HUES6 (cell line): ENCODE results near the gene DEPDC1B.
A peak's percentile ranks its signal among the peaks of the same experiment; 100 is the strongest.
"Not testable (repeated sequence)": the region's sequence is repeated elsewhere in the genome, so short reads cannot be mapped to it uniquely, and the experiment has no call there.

ENCODE experiments used
- H3K27ac ChIP-seq: 2 replicates; pipeline ENCODE4 v1.7.0; 2013; ENCODE audit warnings: low read depth, mild to moderate bottlenecking, low read length, inconsistent platforms
- H3K27me3 ChIP-seq: 2 replicates; pipeline ENCODE4 v1.6.1; 2013; ENCODE audit warnings: low read length; ENCODE audit not compliant: control insufficient read depth, insufficient read depth
- H3K36me3 ChIP-seq: 2 replicates; pipeline ENCODE4 v1.6.1; 2013; ENCODE audit warnings: low read length; ENCODE audit not compliant: control insufficient read depth, insufficient read depth
- H3K4me1 ChIP-seq: 2 replicates; pipeline ENCODE4 v1.6.1; 2013; ENCODE audit warnings: low read length; ENCODE audit not compliant: control insufficient read depth, insufficient read depth
- H3K4me3 ChIP-seq: 2 replicates; pipeline ENCODE4 v1.5.1; 2013; ENCODE audit warnings: low read depth, low read length
- H3K9ac ChIP-seq: one replicate; pipeline ENCODE4 v1.6.1; 2013; ENCODE audit warnings: mild to moderate bottlenecking, low read length
- H3K9me3 ChIP-seq: 2 replicates; pipeline ENCODE4 v1.6.1; 2013; ENCODE audit warnings: low read depth, low read length; ENCODE audit not compliant: control insufficient read depth, insufficient read depth

The DEPDC1B gene, protein sequence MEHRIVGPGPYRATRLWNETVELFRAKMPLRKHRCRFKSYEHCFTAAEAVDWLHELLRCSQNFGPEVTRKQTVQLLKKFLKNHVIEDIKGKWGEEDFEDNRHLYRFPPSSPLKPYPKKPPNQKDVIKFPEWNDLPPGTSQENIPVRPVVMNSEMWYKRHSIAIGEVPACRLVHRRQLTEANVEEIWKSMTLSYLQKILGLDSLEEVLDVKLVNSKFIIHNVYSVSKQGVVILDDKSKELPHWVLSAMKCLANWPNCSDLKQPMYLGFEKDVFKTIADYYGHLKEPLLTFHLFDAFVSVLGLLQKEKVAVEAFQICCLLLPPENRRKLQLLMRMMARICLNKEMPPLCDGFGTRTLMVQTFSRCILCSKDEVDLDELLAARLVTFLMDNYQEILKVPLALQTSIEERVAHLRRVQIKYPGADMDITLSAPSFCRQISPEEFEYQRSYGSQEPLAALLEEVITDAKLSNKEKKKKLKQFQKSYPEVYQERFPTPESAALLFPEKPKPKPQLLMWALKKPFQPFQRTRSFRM

DNA sequence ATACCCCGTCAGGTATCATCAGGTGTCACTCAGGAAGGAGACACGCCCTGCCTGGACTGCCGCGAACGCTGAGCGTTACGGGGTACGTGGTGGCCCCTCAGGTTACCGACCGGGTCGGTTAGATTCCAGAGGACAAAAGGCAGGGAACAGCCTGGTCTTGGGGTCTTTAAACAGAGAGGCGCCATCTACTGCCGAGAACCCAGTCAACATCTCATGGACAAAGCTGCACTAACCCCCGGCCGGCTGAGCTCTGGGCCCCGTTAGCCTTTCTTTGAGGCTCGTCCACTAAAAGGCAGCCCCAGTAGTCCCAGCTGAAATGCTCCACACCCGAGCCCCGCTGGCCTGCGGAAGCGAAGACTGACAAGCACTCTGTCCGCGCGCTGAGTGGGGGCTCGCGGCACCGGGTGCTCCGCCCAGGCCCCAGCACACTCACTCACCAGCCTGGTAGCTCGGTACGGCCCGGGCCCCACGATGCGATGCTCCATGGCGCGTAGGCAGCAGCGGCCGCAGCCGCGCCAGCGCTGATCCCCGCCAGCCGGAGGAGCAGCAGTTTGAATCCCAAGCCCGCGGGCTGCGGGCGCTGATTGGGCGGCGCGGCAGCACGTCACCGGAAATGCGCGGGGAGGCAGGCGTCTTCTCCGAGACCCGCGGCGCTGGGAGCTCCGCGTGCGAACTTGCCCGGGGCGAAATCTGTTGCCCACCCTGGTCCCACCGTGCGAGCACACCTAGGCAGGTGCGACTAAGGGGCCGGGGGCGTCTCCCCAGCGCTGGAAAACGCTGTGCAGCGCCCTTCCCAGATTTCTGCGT is at the start of gene DEPDC1B:
TSS of gene DEPDC1B (minus strand) at position 558 of the 807 bp plus-strand sequence. CDS start at position 485, 73 bp downstream.
- H3K9ac ChIP-seq = peak within 1 kb of the TSS; percentile 95
- H3K4me3 ChIP-seq = peak within 1 kb of the TSS; percentile 90
- peak within 1 kb of the TSS; percentile 87 for H3K27ac ChIP-seq
- no peaks in the 10 kb centered on the region for H3K27me3 ChIP-seq
- H3K4me1 ChIP-seq = 0 out of 2 replicates have a peak, but pooled peaks cover 4% of the 10 kb centered on the region
- H3K36me3 ChIP-seq = peaks cover 4% of the 10 kb centered on the region; the same call in 1 of the 2 replicates
- H3K9me3 ChIP-seq = peaks cover 5% of the 10 kb centered on the region; the same call in 1 of the 2 replicates

DNA sequence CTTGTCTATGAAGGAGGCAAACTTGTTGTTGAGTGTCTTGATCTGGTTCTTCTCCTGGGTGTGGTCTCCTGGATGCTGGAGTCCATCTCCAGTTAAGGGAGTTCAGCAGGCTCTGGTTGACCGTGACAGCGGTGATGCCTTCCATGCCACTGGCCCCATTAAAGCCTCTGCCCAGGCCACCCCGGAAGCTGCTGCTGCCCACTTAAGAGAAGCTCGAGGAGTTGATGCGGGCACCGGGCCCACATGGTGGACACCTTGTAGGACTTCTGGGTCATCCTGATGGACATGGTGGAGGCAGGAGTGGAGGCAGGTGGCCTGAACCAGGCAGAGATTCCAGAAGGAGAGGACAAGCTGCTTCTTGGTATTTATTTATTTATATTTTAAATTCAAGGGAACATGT is 44.7 kb upstream of the DEPDC1B start:
- no peak overlapping the region for H3K9ac ChIP-seq
- no peak overlapping the region for H3K27ac ChIP-seq
- no peaks in the 10 kb centered on the region for H3K27me3 ChIP-seq
- H3K4me3 ChIP-seq = no peak overlapping the region
- no peaks in the 10 kb centered on the region for H3K9me3 ChIP-seq
- H3K4me1 ChIP-seq = no peaks in the 10 kb centered on the region
- no peaks in the 10 kb centered on the region for H3K36me3 ChIP-seq

- H3K4me3 ChIP-seq = no peak overlapping the region
- H3K27ac ChIP-seq = no peak overlapping the region
- H3K9me3 ChIP-seq = no peaks in the 10 kb centered on the region
- H3K4me1 ChIP-seq = no peaks in the 10 kb centered on the region
- no peaks in the 10 kb centered on the region for H3K36me3 ChIP-seq
- H3K27me3 ChIP-seq = no peaks in the 10 kb centered on the region
- no peak overlapping the region for H3K9ac ChIP-seq
Observed at GRCh38 chr5:60743511-60744314, 43.7 kb upstream of the DEPDC1B start.

DNA sequence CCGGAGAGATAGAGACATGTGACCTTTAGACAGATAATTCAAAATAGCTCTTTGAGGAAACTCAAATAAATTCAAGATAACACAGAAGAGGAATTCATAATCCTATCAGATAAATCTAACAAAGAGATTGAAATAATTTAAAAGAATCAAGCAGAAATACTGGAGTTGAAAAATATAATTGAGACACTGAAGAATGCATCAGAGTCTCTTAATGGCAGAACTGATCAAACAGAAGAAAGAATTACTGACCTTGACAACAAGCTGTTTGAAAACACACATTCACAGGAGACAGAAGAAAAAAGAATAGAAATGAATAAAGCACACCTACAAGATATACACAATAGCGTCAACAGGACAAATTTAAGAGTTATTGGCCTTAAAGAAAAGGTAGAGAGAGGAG is 40.4 kb upstream of the DEPDC1B start:
- Histone ChIP-seq H3K4me1 (peaks cover 14% of the 10 kb centered on the region), H3K36me3 (no peaks in the 10 kb centered on the region), H3K27me3 (no peaks in the 10 kb centered on the region), H3K9ac (no peak overlapping the region), H3K4me3 (no peak overlapping the region), H3K9me3 (no peaks in the 10 kb centered on the region), H3K27ac (no peak overlapping the region)

DNA sequence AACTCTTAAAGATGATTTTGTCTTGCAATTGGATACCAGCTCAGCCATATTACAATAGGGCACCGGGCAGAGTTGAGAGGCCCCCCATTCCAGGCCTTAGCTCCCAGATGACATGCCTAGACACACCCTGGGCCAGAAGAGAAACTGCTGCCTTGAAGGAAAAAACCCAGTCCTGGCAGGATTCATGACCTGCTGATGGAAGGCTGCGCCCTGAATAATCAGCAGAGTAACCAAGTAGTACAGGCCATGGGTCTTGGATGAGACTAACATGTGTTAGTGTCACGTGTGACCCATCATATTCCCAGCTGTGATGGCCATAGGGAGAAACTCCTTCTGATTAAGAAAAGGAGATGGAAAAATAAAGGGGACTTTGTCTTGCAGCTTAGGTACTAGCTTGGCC is 39.0 kb upstream of the DEPDC1B start:
- Histone ChIP-seq H3K36me3 (no peaks in the 10 kb centered on the region), H3K9me3 (no peaks in the 10 kb centered on the region), H3K4me3 (no peak overlapping the region), H3K9ac (no peak overlapping the region), H3K27me3 (no peaks in the 10 kb centered on the region), H3K27ac (no peak overlapping the region), H3K4me1 (peaks cover 14% of the 10 kb centered on the region)

DNA sequence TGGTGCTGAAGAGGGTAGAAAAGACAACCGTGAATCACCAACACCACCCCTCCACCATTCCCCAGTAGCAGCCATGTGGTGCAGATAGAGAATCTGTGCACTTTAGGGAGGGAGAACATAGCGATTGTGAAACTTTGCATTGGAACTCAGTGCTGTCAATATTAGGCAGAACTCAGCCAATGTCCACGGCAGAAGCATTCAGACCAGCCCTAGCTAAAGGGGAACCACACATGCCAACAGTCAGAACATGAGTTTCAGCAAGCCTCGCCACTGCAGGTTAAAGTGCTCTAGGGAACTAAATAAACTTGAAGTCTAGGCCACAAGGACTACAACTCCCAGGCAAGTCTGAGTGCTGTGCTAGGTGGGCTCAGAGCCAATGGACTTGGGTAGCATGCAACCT is 38.5 kb upstream of the DEPDC1B start:
- H3K27ac ChIP-seq = no peak overlapping the region
- no peaks in the 10 kb centered on the region for H3K27me3 ChIP-seq
- H3K9ac ChIP-seq = no peak overlapping the region
- no peak overlapping the region for H3K4me3 ChIP-seq
- no peaks in the 10 kb centered on the region for H3K9me3 ChIP-seq
- no peaks in the 10 kb centered on the region for H3K36me3 ChIP-seq
- peaks cover 14% of the 10 kb centered on the region for H3K4me1 ChIP-seq

DNA sequence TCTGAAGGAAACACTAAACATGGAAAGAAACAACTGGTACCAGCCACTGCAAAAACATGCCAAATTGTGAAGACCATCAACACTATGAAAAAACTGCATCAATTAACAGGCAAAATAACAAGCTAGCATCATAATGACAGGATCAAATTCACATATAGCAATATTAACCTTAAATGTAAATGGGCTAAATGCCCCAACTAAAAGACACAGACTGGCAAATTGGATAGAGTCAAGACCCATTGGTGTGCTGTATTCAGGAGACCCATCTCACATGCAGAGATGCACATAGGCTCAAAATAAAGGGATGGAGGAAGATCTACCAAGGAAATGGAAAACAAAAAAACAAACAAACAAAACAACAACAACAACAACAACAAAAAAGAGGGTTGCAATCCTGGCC is 30.9 kb upstream of the DEPDC1B start:
- H3K4me3 ChIP-seq, H3K9me3 ChIP-seq, H3K36me3 ChIP-seq, H3K9ac ChIP-seq, H3K27ac ChIP-seq, H3K27me3 ChIP-seq, H3K4me1 ChIP-seq: not testable (repeated sequence)

DNA sequence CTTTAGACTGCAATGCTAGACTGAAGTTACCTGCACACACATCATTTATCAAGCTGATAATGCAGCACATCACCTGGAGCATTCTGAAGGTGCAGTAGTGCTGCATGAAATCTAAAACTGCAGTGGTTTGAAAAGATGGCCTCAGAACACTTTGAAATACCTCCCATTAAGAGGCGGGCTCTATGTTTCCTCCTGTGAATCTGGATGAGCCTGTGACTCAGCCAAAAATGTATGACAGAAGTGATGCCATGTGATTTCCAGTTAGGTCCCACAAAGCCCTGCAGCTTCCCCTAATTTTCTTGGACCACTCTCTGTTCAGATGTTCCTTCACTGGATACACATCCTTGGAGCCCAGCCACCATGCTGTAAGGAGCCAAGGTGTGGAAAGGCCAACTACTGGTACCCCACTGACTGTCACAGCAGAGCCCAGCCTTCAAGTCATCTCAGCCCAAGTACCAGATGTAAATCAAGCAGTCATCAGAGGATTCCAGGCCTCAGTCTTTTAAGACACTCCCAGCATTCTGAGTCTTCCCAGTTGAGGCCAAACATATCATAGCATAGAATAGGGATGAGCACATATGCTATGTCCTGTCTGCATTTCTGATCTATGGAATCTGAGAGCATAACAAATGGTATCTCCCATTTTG is 27.2 kb upstream of the DEPDC1B start:
- H3K27me3 ChIP-seq = no peaks in the 10 kb centered on the region
- no peaks in the 10 kb centered on the region for H3K36me3 ChIP-seq
- no peaks in the 10 kb centered on the region for H3K9me3 ChIP-seq
- H3K27ac ChIP-seq = no peak overlapping the region
- H3K4me3 ChIP-seq = no peak overlapping the region
- H3K4me1 ChIP-seq = no peaks in the 10 kb centered on the region
- H3K9ac ChIP-seq = no peak overlapping the region

DNA sequence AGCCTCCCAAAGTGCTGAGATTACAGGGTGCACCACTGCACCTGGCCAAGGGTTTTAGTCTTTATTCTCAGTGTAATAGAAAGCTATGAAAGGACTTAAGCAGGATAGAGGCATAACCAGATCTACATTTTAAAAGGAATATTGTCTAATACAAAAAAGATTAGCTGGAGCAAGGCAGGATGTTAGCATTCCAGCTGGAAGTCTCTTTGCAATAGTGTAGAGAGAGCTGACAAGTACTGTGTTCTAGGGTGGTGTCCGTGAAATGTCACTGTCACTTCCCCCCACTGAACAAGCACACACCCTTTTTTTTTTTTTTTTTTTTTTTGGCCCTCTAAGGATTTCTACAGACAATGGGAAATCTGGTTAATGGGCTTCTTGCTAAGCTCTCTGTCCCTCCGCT is 24.2 kb upstream of the DEPDC1B start:
- Histone ChIP-seq H3K4me3 (no peak overlapping the region), H3K36me3 (no peaks in the 10 kb centered on the region), H3K4me1 (no peaks in the 10 kb centered on the region), H3K27ac (no peak overlapping the region), H3K9ac (no peak overlapping the region), H3K27me3 (no peaks in the 10 kb centered on the region), H3K9me3 (no peaks in the 10 kb centered on the region)

DNA sequence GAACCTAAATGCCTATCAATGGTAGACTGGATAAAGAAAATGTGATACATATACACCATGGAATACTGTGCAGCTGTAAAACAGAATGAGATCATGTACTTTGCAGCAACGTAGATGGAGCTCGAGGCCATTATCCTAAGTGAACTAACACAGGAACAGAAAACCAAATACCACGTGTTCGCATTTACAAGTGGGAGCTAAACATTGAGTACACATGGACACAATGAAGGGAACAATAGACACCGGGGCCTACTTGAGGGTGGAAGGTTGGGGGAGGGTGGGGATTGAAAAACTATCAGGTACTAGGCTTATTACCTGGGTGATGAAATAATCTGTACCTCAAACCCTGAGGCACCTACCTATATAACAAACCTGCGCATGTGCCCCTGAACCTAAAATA is 22.4 kb upstream of the DEPDC1B start:
- H3K4me3 ChIP-seq = no peak overlapping the region
- no peaks in the 10 kb centered on the region for H3K36me3 ChIP-seq
- no peaks in the 10 kb centered on the region for H3K27me3 ChIP-seq
- H3K9ac ChIP-seq = no peak overlapping the region
- H3K4me1 ChIP-seq = no peaks in the 10 kb centered on the region
- no peaks in the 10 kb centered on the region; the same call in 1 of the 2 replicates for H3K9me3 ChIP-seq
- H3K27ac ChIP-seq = no peak overlapping the region
